Natural killer cell (primary cell): ENCODE results near the gene XRRA1. TPM values are rescaled to one million over a fixed set of nuclear protein-coding genes. Genes with fewer than 3 reads are reported as not detected.
A peak's percentile ranks its signal among the peaks of the same experiment; 100 is the strongest.

Source experiments
- ATAC-seq, 3 donors: fragments of 150-1000 bp in 2 of 3; fragments of 200-7000 bp in 1 of 3; cut with Tn5 transposase; 1 replicate in 1 of 3; 2 replicates in 2 of 3; pipeline ENCODE4 v1.10.0; 2021; ENCODE audit warnings: mild to moderate bottlenecking in 2 of 3, moderate library complexity in 2 of 3
- DNase-seq, 2 donors: peaks; one replicate each; pipeline versions ENCODE4 v3.0.0 to v3.0.0-alpha.2; 2013 to 2021; ENCODE audit warnings: mixed read lengths in 1 of 2
- H3K27ac ChIP-seq: one replicate; pipeline ENCODE4 v1.5.1; 2013; ENCODE audit warnings: mild to moderate bottlenecking, low read length
- H3K27me3 ChIP-seq: one replicate; pipeline ENCODE4 v1.6.1; 2013; ENCODE audit warnings: low read length; ENCODE audit not compliant: control insufficient read depth, insufficient read depth
- H3K36me3 ChIP-seq: one replicate; pipeline ENCODE4 v1.6.1; 2013; ENCODE audit warnings: low read length; ENCODE audit not compliant: control insufficient read depth, insufficient read depth
- H3K4me1 ChIP-seq: one replicate; pipeline ENCODE4 v1.6.1; 2013; ENCODE audit warnings: low read length; ENCODE audit not compliant: control insufficient read depth, insufficient read depth
- H3K4me3 ChIP-seq: one replicate; pipeline ENCODE4 v1.5.1; 2013; ENCODE audit warnings: low read length
- H3K9me3 ChIP-seq: one replicate; pipeline ENCODE4 v1.6.1; 2013; ENCODE audit warnings: low read length; ENCODE audit not compliant: control insufficient read depth, insufficient read depth
- H3K27ac Mint-ChIP-seq, 2 donors: one replicate each; pipeline ENCODE4 v1.8.0; 2022; ENCODE audit warnings: mild to moderate bottlenecking in 2 of 2, mixed read lengths in 2 of 2, moderate library complexity in 1 of 2
- H3K27me3 Mint-ChIP-seq, 2 donors: one replicate each; pipeline ENCODE4 v1.8.0; 2022; ENCODE audit warnings: low read depth in 2 of 2, mixed read lengths in 2 of 2
- H3K36me3 Mint-ChIP-seq: one replicate; pipeline ENCODE4 v1.8.0; 2022; ENCODE audit warnings: mixed read lengths
- H3K4me1 Mint-ChIP-seq, 2 donors: one replicate each; pipeline ENCODE4 v1.8.0; 2022; ENCODE audit warnings: mixed read lengths in 2 of 2
- H3K4me3 Mint-ChIP-seq: one replicate; pipeline ENCODE4 v1.8.0; 2022; ENCODE audit warnings: mild to moderate bottlenecking, moderate library complexity, mixed read lengths
- H3K9me3 Mint-ChIP-seq, 2 donors: one replicate each; pipeline ENCODE4 v1.8.0; 2022; ENCODE audit warnings: mixed read lengths in 2 of 2
- CTCF ChIP-seq: fragments of 200-600 bp; IDR thresholded peaks from one replicate; pipeline ENCODE4 v1.8.0; 2022; ENCODE audit warnings: antibody characterized with exemption
- WGBS: methylation state at CpG from one replicate; pipeline ENCODE4 v1.1.7; 2013; ENCODE audit warnings: missing lambda C conversion rate; ENCODE audit not compliant: insufficient coverage; 5-methylcytosine and 5-hydroxymethylcytosine counted together
- intact Hi-C: fragments of 100-400 bp; cut with micrococcal nuclease; formaldehyde crosslinking; loops from one replicate; pipeline ENCODE4 v1.14.2; 2022
- total RNA-seq, 4 donors: library from RNA; stranded (reverse); fragments of 120-200 nt in 1 of 4; gene quantifications; one replicate each; pipeline versions ENCODE4 v1.2.3 to v1.2.4, GENCODE V29; 2013 to 2022

The XRRA1 gene
- total RNA-seq, 3 donors from 2014 or later (not counting 1 experiment from before 2014, with no cell fraction given): 12.7 to 14.3 (median 14.3) TPM

DNA sequence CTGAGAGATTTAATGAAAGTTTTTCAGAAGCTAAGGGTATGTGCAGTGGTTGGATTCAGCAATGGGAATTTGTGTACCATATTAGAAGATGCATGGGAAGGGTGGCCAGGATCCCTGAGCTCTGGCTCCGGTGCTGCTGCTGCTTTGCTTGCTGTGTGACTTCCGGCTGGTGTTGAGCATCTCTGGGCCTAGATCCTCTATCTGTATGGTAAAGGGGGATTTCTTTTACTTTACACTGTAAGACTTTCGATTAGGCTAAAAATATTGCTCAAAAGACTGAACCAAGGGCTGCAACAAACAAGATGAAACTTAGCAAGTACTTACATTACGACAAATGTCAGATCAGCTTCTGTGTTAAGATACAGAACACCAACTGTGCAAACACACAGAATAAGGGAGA is 39.1 kb downstream of the XRRA1 start:
- no peak overlapping the region for H3K27ac ChIP-seq
- H3K4me1 ChIP-seq: no peaks in the 10 kb centered on the region
- Mint-ChIP-seq H3K27ac (no peak overlapping the region), H3K27me3 (no peaks in the 10 kb centered on the region), H3K4me3 (no peak overlapping the region), H3K4me1 (peaks cover 0 to 5% of the 10 kb centered on the region in 2 donors), H3K36me3 (no peaks in the 10 kb centered on the region), H3K9me3 (no peaks in the 10 kb centered on the region)
- H3K36me3 ChIP-seq: peaks cover 12% of the 10 kb centered on the region
- ATAC-seq (no peak), DNase-seq (no peak)
- intact Hi-C loops: no loop called here
- no peaks in the 10 kb centered on the region for H3K9me3 ChIP-seq
- no peaks in the 10 kb centered on the region for H3K27me3 ChIP-seq
- WGBS: 96% methylated on average over 4 of the region's 4 CpGs
- no peak for TF ChIP-seq CTCF
- no peak overlapping the region for H3K4me3 ChIP-seq

- Mint-ChIP-seq H3K36me3 (no peaks in the 10 kb centered on the region), H3K4me3 (no peak overlapping the region), H3K4me1 (peaks cover 0 to 5% of the 10 kb centered on the region in 2 donors), H3K27ac (no peak overlapping the region), H3K9me3 (no peaks in the 10 kb centered on the region), H3K27me3 (no peaks in the 10 kb centered on the region)
- no peaks in the 10 kb centered on the region for H3K27me3 ChIP-seq
- no peaks in the 10 kb centered on the region for H3K9me3 ChIP-seq
- no peak for ATAC-seq
- intact Hi-C loops: no loop called here
- H3K4me3 ChIP-seq: no peak overlapping the region
- H3K4me1 ChIP-seq: no peaks in the 10 kb centered on the region
- DNase-seq: no peak
- TF ChIP-seq CTCF: no peak
- no peak overlapping the region for H3K27ac ChIP-seq
- 58% methylated on average over 1 of the region's 4 CpGs for WGBS
- H3K36me3 ChIP-seq: peaks cover 12% of the 10 kb centered on the region
Measured at GRCh38 chr11:74909385-74909784, 39.5 kb downstream of the XRRA1 start.

GRCh38 chr11:74905326-74905725 is 43.6 kb downstream of the XRRA1 start:
- Histone ChIP-seq H3K27me3 (no peaks in the 10 kb centered on the region), H3K36me3 (peaks cover 5% of the 10 kb centered on the region), H3K27ac (no peak overlapping the region), H3K4me1 (no peaks in the 10 kb centered on the region), H3K4me3 (no peak overlapping the region), H3K9me3 (peaks cover 1% of the 10 kb centered on the region)
- ATAC-seq (no peak), DNase-seq (no peak)
- Mint-ChIP-seq H3K36me3 (peaks cover 20% of the 10 kb centered on the region), H3K9me3 (peaks cover 2 to 4% of the 10 kb centered on the region in 2 donors), H3K4me3 (no peak overlapping the region), H3K4me1 (peaks cover 0 to 5% of the 10 kb centered on the region in 2 donors), H3K27me3 (no peaks in the 10 kb centered on the region), H3K27ac (peak overlapping the region; percentile 12 to 13)
- no peak for TF ChIP-seq CTCF
- intact Hi-C loops: no loop called here
- WGBS: 40% methylated on average over 3 of the region's 3 CpGs

GRCh38 chr11:74902342-74902741 is 46.5 kb downstream of the XRRA1 start:
- Mint-ChIP-seq H3K4me1 (peaks cover 0 to 5% of the 10 kb centered on the region in 2 donors), H3K27me3 (no peaks in the 10 kb centered on the region), H3K9me3 (peaks cover 12 to 16% of the 10 kb centered on the region in 2 donors), H3K27ac (no peak overlapping the region), H3K36me3 (peaks cover 43% of the 10 kb centered on the region), H3K4me3 (no peak overlapping the region)
- DNase-seq (no peak), ATAC-seq (no peak)
- peaks cover 3% of the 10 kb centered on the region for H3K9me3 ChIP-seq
- H3K4me1 ChIP-seq: no peaks in the 10 kb centered on the region
- no peak for TF ChIP-seq CTCF
- intact Hi-C loops: no loop called here
- no peaks in the 10 kb centered on the region for H3K27me3 ChIP-seq
- peaks cover 5% of the 10 kb centered on the region for H3K36me3 ChIP-seq
- H3K4me3 ChIP-seq: no peak overlapping the region
- WGBS: 100% methylated on average over 4 of the region's 4 CpGs
- H3K27ac ChIP-seq: no peak overlapping the region
